HepG2 (cell line): Measurements from ENCODE around the gene TRMT1. TPM values are rescaled to one million over a fixed set of nuclear protein-coding genes. Genes with fewer than 3 reads are reported as not detected.
A peak's percentile ranks its signal among the peaks of the same experiment; 100 is the strongest.

Experiments used
- CAMTA2 ChIP-seq: sonication (generic); formaldehyde crosslinking; IDR thresholded peaks from 2 replicates; pipeline ENCODE4 v1.4.0; 2020; ENCODE audit warnings: mild to moderate bottlenecking, missing genetic modification reagents, borderline replicate concordance
- SP4 ChIP-seq: sonication (generic); formaldehyde crosslinking; IDR thresholded peaks from 2 replicates; pipeline ENCODE4 v1.8.1; 2023; ENCODE audit warnings: mild to moderate bottlenecking, missing genetic modification reagents
- ZHX2 ChIP-seq, 2 experiments: sonication (generic) in 1 of 2; formaldehyde crosslinking in 1 of 2; IDR thresholded peaks; 2 replicates each; pipeline versions ENCODE4 v1.6.1 to v1.9.0; 2014 to 2022; ENCODE audit warnings: antibody characterized with exemption in 1 of 2, borderline replicate concordance in 1 of 2, inconsistent platforms in 1 of 2, low read depth in 1 of 2, missing genetic modification reagents in 1 of 2
- ZNF564 ChIP-seq: sonication (generic); formaldehyde crosslinking; IDR thresholded peaks from 2 replicates; pipeline ENCODE4 v1.8.1; 2023; ENCODE audit warnings: mild to moderate bottlenecking, missing genetic modification reagents
- ZNF766 ChIP-seq: sonication (generic); formaldehyde crosslinking; IDR thresholded peaks from 2 replicates; pipeline ENCODE4 v1.5.0; 2020; ENCODE audit warnings: missing genetic modification reagents, borderline replicate concordance
- polyA plus RNA-seq, 8 experiments: library from polyadenylated mRNA; depleted of rRNA in 3 of 8; stranded (reverse) in 7 of 8; unstranded in 1 of 8; fragments of >200 nt; fragmentation: Illumina TruSeq in 4 of 8; extraction: Trizol in 4 of 8; gene quantifications; 2 replicates each; pipeline versions ENCODE4 v1.2.1 to v1.2.3, GENCODE V29; 2011 to 2016; ENCODE audit warnings: low read depth in 4 of 8, missing spikeins in 1 of 8, mixed read lengths in 1 of 8; ENCODE audit not compliant: insufficient read depth in 1 of 8
- total RNA-seq, 5 experiments: library from RNA; depleted of rRNA; stranded (reverse); fragments of >200 nt; fragmentation: Illumina TruSeq; extraction: Trizol; gene quantifications; 2 replicates each; pipeline ENCODE4 v1.2.3, GENCODE V29; 2016; ENCODE audit warnings: low read depth in 1 of 5

TRMT1 gene
- total and polyA plus RNA-seq, 2 of the 13 experiments (the other 11 are each of a cell fraction or from before 2014, with no cell fraction given) = 35.5 to 44.1 TPM

GRCh38 chr19:13116282-13117175 is at the start of gene TRMT1 (continued):
- no peak; the same call in 1 of the 2 replicates for TF ChIP-seq ZHX2 (IDR thresholded peaks at IDR 0.05; ENCODE audit: low read depth)
- TF ChIP-seq ZHX2 (CRISPR knock-in tag; IDR thresholded peaks at IDR 0.05; ENCODE audit: borderline replicate concordance) = no peak; the same call in 1 of the 2 replicates
- no peak for TF ChIP-seq ZNF564
- TF ChIP-seq SP4 = peak; percentile 50; the same call in 1 of the 2 replicates
- TF ChIP-seq CAMTA2 (CRISPR knock-in tag) = no peak
- TF ChIP-seq ZNF766 (CRISPR knock-in tag) = no peak
